ENCODE data around the gene NDC1. TPM values are rescaled to one million over a fixed set of nuclear protein-coding genes. Genes with fewer than 3 reads are reported as not detected.
"Not testable (repeated sequence)": the region's sequence is repeated elsewhere in the genome, so short reads cannot be mapped to it uniquely, and the experiment has no call there.

Gene NDC1, protein sequence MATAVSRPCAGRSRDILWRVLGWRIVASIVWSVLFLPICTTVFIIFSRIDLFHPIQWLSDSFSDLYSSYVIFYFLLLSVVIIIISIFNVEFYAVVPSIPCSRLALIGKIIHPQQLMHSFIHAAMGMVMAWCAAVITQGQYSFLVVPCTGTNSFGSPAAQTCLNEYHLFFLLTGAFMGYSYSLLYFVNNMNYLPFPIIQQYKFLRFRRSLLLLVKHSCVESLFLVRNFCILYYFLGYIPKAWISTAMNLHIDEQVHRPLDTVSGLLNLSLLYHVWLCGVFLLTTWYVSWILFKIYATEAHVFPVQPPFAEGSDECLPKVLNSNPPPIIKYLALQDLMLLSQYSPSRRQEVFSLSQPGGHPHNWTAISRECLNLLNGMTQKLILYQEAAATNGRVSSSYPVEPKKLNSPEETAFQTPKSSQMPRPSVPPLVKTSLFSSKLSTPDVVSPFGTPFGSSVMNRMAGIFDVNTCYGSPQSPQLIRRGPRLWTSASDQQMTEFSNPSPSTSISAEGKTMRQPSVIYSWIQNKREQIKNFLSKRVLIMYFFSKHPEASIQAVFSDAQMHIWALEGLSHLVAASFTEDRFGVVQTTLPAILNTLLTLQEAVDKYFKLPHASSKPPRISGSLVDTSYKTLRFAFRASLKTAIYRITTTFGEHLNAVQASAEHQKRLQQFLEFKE
- total RNA-seq (10 to 100 TPM; 22.2 to 26.4 TPM), polyA plus RNA-seq (ENCODE audit: insufficient read depth, low read depth, low replicate concordance) (13.0 TPM)
- long read RNA-seq, donor 1, full-length matches to known transcripts, result 3 of 3 reads
- long read RNA-seq, donor 1, partial matches to known transcripts, result 0 of 3 reads
- long read RNA-seq, donor 1, other reads (novel, unspliced or antisense), result 0 of 3 reads
- long read RNA-seq, donor 2, full-length matches to known transcripts, result 1 of 8 reads
- long read RNA-seq, donor 2, partial matches to known transcripts, result 7 of 8 reads
- long read RNA-seq, donor 2, other reads (novel, unspliced or antisense), result 0 of 8 reads

DNA sequence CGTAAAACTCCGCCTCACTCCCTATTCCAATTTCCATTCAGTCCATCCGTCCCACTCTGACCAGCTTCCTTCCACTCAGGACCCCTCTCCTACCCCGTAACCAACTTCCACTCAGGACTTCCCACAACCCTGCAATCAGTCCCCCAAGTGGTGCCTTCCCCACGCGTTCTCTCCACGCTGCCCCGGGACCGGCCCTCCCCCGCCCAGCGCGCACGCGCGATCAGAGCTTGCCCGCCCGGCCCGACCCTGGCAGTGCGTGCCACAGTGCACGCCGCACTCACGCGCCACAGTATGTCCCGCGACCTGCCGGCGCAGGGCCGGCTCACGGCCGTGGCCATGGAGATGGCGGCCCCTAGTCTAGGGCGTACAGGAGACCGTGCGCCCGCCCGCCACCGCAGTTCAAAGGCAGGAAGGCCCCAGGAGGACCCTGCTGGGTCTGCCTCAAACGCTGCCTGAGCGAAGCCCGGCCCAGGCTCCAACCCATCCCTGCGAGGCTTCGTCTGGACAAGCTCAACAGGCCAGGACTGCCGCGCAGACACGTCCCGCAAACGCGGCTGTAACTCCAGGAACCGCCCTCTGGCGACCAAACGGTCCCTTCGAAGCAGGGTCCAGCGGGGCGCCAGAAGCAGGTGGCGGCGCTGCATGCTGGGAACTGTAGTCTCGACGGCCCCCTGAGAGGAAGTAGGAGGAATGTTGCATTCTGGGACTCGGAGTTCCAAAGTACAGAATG, at the start of gene NDC1:
NDC1 (minus strand) TSS at position 373 of the 730 bp plus-strand sequence; CDS start at position 338, 35 bp downstream.
- peak within 1 kb of the TSS; percentile 70 to 83 for H3K4me3 ChIP-seq
- H3K4me1 ChIP-seq, result no peaks in the 10 kb centered on the region
- TF ChIP-seq, protein P1, sequence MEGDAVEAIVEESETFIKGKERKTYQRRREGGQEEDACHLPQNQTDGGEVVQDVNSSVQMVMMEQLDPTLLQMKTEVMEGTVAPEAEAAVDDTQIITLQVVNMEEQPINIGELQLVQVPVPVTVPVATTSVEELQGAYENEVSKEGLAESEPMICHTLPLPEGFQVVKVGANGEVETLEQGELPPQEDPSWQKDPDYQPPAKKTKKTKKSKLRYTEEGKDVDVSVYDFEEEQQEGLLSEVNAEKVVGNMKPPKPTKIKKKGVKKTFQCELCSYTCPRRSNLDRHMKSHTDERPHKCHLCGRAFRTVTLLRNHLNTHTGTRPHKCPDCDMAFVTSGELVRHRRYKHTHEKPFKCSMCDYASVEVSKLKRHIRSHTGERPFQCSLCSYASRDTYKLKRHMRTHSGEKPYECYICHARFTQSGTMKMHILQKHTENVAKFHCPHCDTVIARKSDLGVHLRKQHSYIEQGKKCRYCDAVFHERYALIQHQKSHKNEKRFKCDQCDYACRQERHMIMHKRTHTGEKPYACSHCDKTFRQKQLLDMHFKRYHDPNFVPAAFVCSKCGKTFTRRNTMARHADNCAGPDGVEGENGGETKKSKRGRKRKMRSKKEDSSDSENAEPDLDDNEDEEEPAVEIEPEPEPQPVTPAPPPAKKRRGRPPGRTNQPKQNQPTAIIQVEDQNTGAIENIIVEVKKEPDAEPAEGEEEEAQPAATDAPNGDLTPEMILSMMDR (IDR thresholded peaks at IDR 0.05), result peak in 2 of 3 experiments; percentile 21 to 24
- no peak for TF ChIP-seq POLR2A (IDR thresholded peaks at IDR 0.05)
- no peaks in the 10 kb centered on the region for H3K36me3 ChIP-seq (ENCODE audit: low read depth, missing control alignments)
- 0% methylated on average over 26 to 59 of the region's 59 CpGs for WGBS, 2 donors
- intact Hi-C loops (cut with DNase I; ENCODE audit: low total_unique reads), result no loop called here
- DNase-seq, result peak; percentile 97
- H3K27ac ChIP-seq, result peak within 1 kb of the TSS; percentile 89 to 96
- no peaks in the 10 kb centered on the region for H3K27me3 ChIP-seq
- no peaks in the 10 kb centered on the region for H3K9me3 ChIP-seq

DNA sequence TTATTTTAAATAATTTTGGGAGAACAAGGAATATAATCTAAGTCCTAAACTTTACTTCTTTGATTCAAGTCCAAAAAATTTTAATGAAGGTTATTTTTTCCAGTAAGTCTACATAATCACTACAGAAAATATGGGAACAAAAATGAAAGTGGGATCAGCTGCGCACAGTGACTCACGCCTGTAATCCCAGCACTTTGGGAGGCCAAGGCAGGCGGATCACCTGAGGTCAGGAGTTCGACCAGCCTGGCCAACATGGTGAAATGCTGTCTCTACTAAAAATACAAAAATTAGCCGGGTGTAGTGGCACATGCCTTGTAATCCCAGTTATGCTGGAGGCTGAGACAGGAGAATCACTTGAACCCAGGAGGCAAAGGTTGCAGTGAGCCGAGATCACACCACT, 45.5 kb upstream of the NDC1 start:
- H3K9me3 ChIP-seq; intact Hi-C loops (cut with DNase I; ENCODE audit: low total_unique reads); DNase-seq; H3K27me3 ChIP-seq; H3K4me1 ChIP-seq; H3K36me3 ChIP-seq (ENCODE audit: low read depth, missing control alignments); H3K27ac ChIP-seq; H3K4me3 ChIP-seq: not testable (repeated sequence)
- 93 to 94% methylated on average over 6 of the region's 6 CpGs for WGBS, 2 donors

DNA sequence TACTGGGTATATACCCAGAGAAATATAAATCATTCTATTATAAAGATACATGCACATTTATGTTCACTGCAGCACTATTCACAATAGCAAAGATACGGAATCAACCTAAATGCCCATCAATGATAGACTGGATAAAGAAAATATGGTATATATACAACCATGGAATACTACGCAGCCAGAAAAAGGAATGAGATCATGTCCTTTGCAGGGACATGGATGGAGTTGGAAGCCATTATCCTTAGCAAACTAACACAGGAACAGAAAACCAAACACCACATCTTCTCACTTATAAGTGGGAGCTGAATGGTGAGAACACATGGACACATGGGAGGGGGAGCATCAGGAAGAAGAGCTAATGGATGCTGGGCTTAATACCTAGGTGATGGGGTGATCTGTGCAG, 43.8 kb upstream of the NDC1 start:
- H3K4me3 ChIP-seq; H3K4me1 ChIP-seq; H3K27ac ChIP-seq; H3K27me3 ChIP-seq; DNase-seq; H3K36me3 ChIP-seq (ENCODE audit: low read depth, missing control alignments); H3K9me3 ChIP-seq; intact Hi-C loops (cut with DNase I; ENCODE audit: low total_unique reads): not testable (repeated sequence)
- 93 to 96% methylated on average over 2 of the region's 2 CpGs for WGBS, 2 donors

DNA sequence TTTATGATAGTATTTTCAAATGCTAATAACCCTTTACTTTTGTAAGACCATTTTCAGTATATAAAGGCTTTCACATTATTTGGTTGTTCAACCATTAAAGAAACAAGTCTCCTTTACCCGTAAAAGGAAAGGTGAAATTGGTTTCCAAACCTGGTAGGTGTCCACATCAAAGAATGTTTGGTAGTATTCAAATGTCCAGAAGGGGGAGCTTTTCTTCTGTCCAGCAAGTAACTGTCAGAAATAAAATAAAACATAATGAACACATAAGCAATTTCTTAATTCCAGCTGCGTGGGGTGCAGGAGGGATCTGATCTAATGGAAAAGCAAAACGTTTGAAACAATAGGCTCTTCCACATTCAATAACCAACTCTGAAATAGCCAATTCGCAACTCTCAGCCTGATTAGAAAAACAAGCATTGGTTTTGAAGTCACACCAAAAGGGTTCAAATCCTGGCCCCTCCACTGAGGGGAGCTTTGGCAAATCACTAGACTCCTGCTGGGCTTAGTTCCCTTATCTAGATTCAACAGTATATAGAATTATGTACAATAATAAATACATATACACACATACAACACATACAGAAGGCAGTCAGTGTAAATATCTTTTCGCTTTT, 40.5 kb upstream of the NDC1 start:
- no peaks in the 10 kb centered on the region for H3K27me3 ChIP-seq
- DNase-seq, result no peak
- H3K9me3 ChIP-seq, result no peaks in the 10 kb centered on the region
- no peak overlapping the region for H3K4me3 ChIP-seq
- no peak overlapping the region for H3K27ac ChIP-seq
- no peaks in the 10 kb centered on the region for H3K36me3 ChIP-seq (ENCODE audit: low read depth, missing control alignments)
- intact Hi-C loops (cut with DNase I; ENCODE audit: low total_unique reads), result no loop called here
- WGBS, 2 donors, result 54 to 59% methylated on average over 5 of the region's 5 CpGs
- H3K4me1 ChIP-seq, result no peaks in the 10 kb centered on the region
- TF ChIP-seq, protein P1 (IDR thresholded peaks at IDR 0.05), result peak; percentile 28 to 57 (median 47)
- TF ChIP-seq POLR2A (IDR thresholded peaks at IDR 0.05), result no peak

DNA sequence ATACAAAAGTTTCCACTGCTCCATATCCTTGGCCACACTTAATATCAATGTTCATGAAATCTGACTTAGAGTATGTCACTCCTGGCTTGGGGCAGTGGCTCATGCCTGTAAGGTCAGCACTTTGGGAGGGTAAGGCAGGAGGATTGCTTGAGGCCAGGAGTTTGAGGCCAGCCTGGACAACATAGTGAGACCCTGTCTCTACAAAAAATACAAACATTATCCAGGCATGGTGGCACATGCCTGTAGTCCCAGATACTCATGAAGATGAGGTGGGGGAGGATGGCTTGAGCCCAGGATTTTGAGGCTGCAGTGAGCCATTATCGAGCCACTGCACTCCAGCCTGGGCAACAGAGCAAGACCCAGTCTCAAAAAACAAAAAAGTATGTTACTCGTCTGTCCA, 37.1 kb upstream of the NDC1 start:
- H3K27me3 ChIP-seq; H3K9me3 ChIP-seq; H3K4me1 ChIP-seq; DNase-seq; H3K36me3 ChIP-seq (ENCODE audit: low read depth, missing control alignments); intact Hi-C loops (cut with DNase I; ENCODE audit: low total_unique reads); H3K4me3 ChIP-seq; H3K27ac ChIP-seq: not testable (repeated sequence)
- 91 to 98% methylated on average over 2 of the region's 2 CpGs for WGBS, 2 donors

All from testis (tissue), 5 donors.